GM18526 (cell line): ENCODE results near the gene GATB.

Experiments
- POLR2A ChIP-seq: IDR thresholded peaks from 3 replicates; pipeline ENCODE4 v1.6.1; 2011; ENCODE audit not compliant: insufficient read length; ENCODE audit errors: extremely low read depth

The GATB gene

DNA sequence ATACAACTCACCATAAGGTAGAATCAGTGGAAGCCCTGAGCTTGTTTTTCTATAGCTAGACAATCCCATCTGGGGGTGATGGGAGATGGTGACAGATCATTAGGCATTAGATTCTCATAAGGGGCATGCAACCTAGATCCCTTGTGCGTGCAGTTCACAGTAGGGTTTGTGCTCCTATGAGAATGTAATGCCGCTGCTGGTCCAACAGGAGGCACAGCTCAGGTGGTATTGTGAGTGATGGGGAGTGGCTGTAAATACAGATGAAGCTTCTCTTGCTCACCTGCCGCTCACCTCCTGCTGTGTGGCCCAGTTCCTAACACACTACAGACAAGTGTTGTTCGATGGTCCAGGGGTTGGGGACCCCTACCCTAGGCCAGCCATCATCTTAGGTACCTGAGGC lies 5.9 kb upstream of the GATB start:
- TF ChIP-seq POLR2A: no peak

DNA sequence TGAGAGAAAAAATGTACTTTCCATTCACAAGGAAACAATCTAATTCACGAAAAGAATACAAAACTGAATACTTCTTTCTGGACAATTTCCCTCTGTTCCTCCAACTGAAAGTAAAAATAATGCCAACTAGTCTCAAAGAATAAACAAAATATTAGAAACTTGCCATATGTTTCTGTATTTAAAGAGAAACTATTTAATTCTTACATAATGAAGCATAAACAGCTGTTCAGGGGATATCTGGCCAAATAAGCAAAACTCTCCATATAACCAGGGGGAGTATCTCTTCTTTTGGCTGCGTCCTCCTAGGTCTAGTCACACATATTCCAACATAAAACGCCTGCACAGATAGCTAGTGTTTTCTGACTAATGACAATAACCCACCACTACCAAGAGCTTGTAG lies 805 bp downstream of the GATB start:
- TF ChIP-seq POLR2A: no peak

DNA sequence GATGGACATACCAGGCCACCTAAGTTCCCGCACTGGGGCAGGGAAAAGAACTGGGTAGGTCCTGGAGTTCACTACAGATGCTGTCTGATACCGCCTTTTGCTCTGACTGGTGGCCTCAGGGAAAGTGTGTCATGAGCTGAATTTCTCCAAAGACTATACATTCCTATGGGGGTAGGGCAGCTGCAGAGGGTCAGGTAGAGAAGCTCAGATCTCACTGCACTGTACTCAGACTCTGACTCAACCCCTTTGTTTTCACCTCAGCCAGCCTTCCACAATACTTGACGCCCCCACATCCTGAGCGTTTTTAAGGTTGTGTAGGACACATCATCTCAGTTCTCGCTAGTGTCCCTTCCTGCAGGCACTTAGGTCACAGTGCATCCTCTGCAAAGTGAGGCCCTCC lies 7.8 kb downstream of the GATB start:
- TF ChIP-seq POLR2A: no peak

DNA sequence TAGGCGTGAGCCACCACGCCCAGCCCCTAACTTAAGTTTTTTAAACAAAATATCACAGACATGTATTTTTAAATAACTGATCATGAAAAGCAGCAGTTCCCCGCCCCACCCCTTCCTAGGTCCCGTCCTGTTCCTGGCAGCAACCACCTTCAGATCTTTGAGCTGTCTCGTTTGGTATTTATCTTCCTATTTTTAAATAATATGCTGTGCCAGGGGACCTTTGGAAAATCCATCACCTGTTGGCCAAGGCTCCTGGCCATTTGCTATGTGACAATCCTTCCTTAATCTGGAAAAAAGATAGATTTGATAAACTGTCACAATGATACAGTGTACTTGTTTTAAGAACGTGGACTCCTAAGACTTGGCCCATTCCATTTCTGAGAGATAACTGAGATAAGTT lies 10.7 kb downstream of the GATB start:
- TF ChIP-seq POLR2A: no peak

DNA sequence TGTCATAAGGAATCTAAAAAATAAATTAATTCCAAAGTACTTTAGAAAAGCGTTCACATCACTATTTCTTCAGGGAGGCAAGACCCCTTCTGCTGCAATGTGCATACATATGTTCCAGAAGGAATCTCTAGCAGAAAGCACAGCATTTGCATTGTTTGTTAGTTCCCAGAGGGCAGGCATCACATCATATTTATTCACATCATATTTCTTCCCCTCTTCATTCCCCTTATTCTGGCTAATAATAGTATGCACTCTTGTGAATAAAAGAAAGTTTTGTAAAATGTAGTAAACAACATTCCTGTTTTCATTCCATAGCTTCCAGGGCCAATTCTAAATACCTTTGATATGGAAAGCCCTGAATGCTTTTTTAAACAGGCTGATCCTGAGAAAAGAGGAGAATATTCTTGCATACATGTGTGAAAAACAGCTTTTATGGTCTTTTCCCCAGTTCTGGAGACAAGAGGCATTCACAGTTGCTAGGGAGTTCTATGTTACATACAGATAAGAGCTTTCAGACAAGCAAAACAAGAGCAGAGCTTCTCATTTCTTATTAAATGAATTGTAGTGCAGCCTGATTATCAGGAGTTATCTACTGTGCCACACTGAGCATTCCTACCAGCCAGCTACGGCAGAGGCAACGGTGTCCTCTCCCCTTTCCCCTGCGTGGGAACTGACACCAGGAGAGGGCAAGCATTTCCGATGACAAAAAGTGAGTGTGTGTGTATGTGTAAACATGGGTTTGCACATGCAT lies 15.2 kb downstream of the GATB start:
- TF ChIP-seq POLR2A: no peak

DNA sequence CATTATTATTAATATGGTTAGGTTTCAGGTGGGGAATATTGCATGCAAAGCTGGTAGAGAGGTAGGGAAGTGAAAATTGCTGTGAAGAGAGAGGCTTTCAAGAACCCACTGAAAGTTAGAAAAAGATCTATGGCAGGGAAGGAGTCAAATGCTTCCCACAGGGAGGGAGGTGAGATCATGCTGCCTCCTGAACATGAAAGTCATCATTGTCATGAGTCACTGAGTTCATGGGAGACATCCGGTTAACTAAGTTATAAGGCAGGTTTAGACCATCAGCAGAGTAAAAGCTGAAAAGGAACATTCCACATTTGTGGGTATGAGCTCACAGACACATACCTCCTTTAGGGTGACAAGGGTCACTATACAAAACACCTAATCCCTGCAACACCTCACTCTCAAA lies 16.2 kb downstream of the GATB start:
- no peak for TF ChIP-seq POLR2A

DNA sequence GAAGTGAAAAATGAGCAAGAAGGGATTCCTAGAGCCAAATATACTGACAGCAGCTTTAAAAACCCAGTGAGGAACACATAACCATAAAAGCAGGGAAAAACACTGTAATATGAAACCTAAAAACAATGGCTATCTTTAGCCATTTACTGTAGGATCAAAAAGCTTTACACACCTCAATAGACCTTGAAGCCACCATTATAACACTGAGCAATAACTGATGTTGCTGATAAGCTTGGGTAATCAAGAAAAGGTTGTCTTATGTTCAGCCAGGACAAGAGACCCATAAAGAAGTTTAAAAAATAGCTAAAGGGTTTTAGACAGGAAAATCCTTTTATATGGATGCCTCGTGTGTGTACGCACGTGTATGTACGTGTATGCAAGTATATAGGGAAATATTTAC lies 16.9 kb downstream of the GATB start:
- no peak for TF ChIP-seq POLR2A

DNA sequence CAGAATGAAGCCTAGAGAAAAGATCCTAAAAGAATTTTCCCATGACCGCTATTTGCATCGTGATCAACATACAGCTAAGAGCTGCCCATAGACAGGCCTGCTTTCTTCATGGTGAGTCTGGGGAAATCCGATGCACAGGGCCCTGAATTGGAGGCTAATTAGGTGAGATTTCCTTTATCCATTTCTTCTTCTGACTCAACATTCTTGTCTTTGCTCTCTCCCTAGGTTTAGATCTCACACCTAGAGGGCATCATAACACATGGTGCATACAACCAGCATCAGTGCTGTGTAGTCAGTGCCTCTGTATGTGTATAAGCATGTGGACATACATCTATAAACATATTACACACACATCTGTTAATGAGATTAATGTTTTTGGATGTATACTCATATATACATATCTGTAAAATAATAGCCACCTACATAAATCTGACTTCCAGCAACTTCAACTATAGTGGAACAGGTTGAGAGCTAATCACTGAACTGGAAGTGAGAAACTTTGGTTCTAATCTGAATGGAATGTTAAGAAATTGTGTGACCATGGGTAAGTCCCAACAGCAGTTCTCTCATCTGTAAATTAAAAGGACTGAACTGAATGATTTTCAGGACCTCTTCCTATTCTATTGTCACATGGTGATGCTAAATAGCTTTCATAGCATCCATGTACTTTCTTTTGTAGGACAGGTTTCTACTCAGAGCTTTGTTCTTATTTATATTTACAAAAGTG lies 17.5 kb downstream of the GATB start:
- no peak for TF ChIP-seq POLR2A

DNA sequence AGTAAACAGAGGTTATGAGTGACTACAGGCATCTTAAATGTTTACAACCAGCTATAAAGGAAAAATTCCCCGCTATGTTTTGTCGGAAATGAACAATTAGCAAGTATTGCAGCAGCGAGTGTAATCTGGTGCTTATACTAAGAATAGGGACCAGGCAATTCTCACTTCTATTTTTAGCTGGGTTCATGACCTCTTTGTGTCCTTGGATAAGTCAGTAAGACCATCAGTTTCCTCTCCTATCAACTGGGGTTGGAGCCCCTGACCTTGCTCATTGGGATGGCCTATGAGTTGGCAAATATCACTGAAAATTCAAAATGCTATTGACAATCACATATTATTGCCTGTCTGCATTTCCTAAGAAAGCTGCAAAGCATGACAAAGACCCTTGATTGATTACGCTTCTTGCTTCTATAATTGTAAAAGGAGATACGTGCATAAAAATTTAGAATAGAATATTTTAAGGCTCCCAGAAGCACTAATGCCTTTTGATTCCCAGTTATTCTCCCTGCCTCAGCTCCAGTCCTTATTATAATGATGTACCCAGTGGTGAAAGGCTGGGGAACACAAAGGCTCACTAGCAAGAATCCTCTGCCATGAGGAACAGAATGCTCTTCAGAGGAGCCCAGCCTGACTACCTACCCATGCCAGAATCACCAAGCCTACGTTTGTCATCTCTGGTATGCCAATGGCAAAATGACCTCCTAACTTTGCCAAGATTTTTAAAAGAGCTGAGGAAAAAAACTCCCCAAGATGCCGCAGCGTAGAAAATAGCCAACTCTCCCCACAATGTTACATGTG lies 21.9 kb downstream of the GATB start:
- no peak for TF ChIP-seq POLR2A

DNA sequence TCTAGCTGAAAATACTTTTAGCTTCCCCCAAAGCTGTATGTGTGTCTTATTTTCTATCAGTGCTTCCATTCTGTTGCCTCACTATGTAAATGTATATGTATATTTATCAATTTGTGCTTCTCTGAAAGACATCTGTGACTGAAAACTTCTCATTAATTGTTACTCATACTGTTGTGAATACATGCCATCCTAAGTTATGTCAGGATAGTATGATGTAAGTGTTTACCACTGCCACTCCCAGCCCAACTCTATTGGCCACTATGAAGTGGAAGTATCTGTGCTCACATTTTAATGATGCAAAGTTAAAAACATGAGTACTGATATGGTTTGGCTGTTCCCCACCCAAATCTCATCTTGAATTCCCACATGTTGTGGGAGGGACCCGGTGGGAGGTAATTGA lies 24.4 kb downstream of the GATB start:
- TF ChIP-seq POLR2A: no peak

DNA sequence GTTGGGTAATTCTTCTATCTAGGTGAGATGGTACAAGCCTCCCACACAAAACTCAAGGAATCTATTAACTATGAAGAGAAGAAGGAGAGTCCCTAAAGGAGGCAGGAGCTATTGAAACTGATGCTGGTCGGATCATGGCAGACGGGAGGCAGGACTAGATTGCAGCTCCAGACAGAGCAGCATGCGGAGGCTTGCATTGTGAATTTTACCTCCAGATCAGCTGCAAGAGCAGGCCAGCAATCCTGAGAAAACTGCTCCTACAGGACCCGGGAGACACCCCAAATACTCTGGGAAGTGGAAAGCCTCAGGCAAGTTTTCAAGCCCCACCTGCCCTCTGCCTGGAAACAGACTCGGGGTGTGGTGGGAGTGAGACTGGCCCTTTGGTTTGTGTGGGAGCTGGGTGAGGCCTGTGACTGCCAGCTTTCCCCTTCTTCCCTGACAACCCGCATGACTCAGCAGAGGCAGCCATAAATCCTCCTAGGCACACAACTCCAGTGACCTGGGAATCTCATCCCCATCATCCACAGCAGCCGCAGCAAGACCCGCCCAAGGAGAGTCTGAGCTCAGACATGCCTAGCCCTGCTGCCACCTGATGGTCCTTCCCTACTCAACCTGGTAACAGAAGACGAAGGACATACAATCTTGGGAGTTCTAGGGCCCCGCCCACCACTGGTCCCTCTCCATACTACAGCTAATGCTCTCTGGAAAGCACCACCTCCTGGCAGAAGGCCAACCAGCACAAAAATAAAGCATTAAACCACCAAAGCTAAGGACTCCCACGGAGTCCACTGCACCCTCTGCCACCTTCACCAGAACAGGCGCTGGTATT lies 30.9 kb downstream of the GATB start:
- no peak for TF ChIP-seq POLR2A

DNA sequence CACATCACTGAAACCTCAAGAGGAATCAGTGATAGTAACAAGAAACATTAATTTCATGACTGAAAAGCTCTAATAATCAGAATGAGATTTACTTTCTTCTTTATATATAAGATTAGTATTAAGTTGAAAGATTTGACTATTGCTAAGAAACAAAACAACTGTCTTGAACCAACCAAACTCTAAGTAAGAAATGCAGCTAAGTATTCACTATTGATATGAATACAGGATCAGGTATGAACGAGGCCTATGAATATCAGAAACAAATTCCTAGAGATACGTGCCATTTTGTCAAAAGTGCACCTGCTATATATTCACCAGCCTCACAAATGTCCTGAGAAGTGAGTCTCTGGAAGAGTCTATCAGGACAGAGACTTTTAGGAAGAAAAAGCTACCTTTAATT lies 32.1 kb downstream of the GATB start:
- no peak for TF ChIP-seq POLR2A

DNA sequence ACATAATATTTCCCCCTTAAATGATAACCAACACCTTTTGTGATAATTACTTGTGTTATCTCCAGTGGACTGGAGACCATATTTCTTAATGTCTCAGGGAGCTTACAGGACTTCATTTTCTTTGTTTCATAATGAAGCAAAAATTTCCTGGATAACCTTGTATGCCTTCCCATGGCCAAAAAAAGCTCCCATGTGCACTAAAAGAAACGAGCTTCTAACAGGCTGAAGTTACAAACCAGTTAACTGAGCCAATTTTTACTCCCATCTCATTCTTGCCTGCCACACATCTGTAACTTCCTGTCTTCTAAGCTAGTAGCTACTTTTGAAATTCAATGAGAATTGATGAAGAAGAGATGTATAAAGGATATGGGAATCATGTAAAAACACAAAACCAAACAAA lies 32.8 kb downstream of the GATB start:
- no peak for TF ChIP-seq POLR2A

DNA sequence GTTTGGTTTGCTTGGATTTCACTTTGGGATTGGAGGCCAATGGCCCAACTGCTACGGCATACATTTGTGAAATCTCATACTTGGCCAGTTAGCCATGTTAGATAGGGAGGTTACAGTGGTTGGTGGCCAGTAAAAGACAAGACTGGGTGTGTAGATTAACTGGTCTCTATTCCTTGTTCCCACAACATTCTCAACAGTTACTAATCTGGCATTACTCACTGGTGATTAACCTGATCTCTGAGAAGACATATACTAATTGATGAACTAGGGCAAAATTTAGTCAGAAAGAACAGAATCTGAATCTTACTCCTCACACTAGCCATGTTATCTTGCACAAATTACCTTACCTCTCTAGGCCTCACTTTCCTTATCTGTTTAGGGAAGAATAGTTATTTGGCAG lies 33.4 kb downstream of the GATB start:
- TF ChIP-seq POLR2A: no peak

DNA sequence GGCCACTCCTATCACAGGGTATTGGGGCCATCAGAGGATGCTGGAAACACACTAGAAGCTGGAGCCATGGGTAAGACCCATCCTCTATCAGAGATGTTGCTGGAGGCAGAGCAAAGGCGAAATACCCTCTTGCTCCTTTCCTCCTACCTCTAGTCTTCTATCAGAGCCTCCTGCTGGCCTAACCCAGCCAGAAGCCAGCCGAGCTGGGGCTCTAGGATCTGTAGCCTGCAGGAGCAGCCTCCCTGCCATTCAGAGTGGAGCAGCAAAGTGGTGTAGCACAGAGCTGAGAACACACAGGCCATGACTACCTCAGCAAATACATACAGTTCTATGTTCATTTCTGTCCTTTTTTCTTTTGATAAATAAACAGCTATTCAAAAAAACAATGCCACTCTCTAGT lies 35.7 kb downstream of the GATB start:
- no peak for TF ChIP-seq POLR2A
